Measurements from ENCODE around the gene MRPS6.

MRPS6 gene

DNA sequence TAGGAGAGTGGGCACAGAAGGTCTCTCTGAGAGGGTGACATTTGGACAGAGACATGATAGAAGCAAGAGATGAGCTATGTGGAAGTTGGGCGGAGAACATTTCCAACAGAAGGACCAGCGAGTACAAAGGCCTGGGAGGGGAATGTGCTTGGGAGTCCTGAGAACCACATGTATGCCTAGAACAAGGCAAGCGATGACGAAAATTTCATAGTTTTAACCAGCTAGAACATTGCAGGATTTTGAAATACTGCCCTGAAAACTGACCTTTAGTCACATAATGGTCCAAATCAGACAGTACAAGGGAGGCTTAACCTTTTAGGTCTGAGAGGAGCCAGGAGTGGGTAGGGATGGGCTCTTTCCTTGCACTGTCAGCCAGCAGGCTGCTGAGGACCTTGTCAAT is 68.0 kb downstream of the MRPS6 start:
- H3K23ac ChIP-seq (ENCODE audit: low read length) = no peak overlapping the region
- no CpG with 5 or more reads among the region's 4 CpGs for WGBS (ENCODE audit: extremely low coverage, insufficient coverage, low lambda C conversion rate)
- H4K5ac ChIP-seq (ENCODE audit: low read length) = no peak overlapping the region
- H3K27ac ChIP-seq (ENCODE audit: low read depth, low read length) = no peak overlapping the region
- H2BK5ac ChIP-seq (ENCODE audit: low read length) = no peak overlapping the region
- H3K4me2 ChIP-seq (ENCODE audit: low read length) = no peak overlapping the region
- no peak overlapping the region for H2BK120ac ChIP-seq (ENCODE audit: low read depth, low read length)
- H2AK5ac ChIP-seq (ENCODE audit: low read length) = no peak overlapping the region
- no peak overlapping the region for H3K4me3 ChIP-seq (ENCODE audit: low read length)
- H3K4ac ChIP-seq (ENCODE audit: low read depth, low read length) = no peak overlapping the region
- H3K79me1 ChIP-seq (ENCODE audit: low read length) = peaks cover 22% of the 10 kb centered on the region
- H3K4me1 ChIP-seq (ENCODE audit: control insufficient read depth, low read depth, low read length) = no peaks in the 10 kb centered on the region
- H3K27me3 ChIP-seq (ENCODE audit: insufficient read depth, low read length, poor library complexity) = no peaks in the 10 kb centered on the region
- H4K8ac ChIP-seq (ENCODE audit: low read depth, low read length) = no peak overlapping the region
- no peak overlapping the region for H2BK15ac ChIP-seq (replicated peaks; ENCODE audit: low read depth)
- DNase-seq = no peak
- no peak overlapping the region for H3K9ac ChIP-seq (ENCODE audit: low read length)
- H3K36me3 ChIP-seq (ENCODE audit: control insufficient read depth, insufficient read depth, low read length) = peaks cover 4% of the 10 kb centered on the region
- no peak overlapping the region for H3K18ac ChIP-seq (ENCODE audit: low read length)
- H3K79me2 ChIP-seq (ENCODE audit: control insufficient read depth, insufficient read depth, low read length) = peaks cover 6% of the 10 kb centered on the region
- H3K56ac ChIP-seq (ENCODE audit: low read length) = no peak overlapping the region

DNA sequence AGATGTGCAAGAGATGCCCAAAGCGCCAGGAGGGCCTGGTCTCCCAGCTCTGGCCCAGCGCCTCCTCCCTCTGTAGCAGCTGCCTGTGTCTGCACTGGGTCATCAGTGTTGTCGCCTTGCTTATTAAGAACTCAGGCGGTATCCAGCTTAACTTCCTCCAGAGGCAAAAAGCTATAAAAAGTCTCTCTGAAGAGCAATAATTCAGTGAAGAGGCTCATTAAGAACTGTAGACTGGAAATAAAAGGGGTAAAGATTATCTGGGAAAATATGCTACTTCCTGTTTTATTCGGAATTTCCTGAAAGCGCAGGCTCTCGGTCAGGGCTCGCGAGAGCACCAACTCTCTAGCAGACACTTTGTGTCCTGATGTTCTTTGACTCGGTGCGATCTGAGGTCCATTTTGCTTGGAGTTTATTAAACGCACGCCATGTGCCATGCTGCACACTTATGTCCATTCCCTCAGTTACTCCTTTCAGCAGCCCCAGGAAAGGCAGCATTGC is 70.4 kb downstream of the MRPS6 start:
- Histone ChIP-seq H2AK5ac (ENCODE audit: low read length) (no peak overlapping the region), H3K36me3 (ENCODE audit: control insufficient read depth, insufficient read depth, low read length) (peaks cover 4% of the 10 kb centered on the region), H3K9ac (ENCODE audit: low read length) (no peak overlapping the region), H3K27ac (ENCODE audit: low read depth, low read length) (no peak overlapping the region), H3K27me3 (ENCODE audit: insufficient read depth, low read length, poor library complexity) (no peaks in the 10 kb centered on the region), H3K79me2 (ENCODE audit: control insufficient read depth, insufficient read depth, low read length) (peaks cover 4% of the 10 kb centered on the region), H3K4me1 (ENCODE audit: control insufficient read depth, low read depth, low read length) (no peaks in the 10 kb centered on the region), H3K4me3 (ENCODE audit: low read length) (no peak overlapping the region), H4K8ac (ENCODE audit: low read depth, low read length) (no peak overlapping the region), H2BK120ac (ENCODE audit: low read depth, low read length) (no peak overlapping the region), H4K5ac (ENCODE audit: low read length) (no peak overlapping the region), H2BK5ac (ENCODE audit: low read length) (no peak overlapping the region), H3K79me1 (ENCODE audit: low read length) (peaks cover 26% of the 10 kb centered on the region), H3K18ac (ENCODE audit: low read length) (no peak overlapping the region), H3K4ac (ENCODE audit: low read depth, low read length) (no peak overlapping the region), H3K56ac (ENCODE audit: low read length) (no peak overlapping the region), H3K4me2 (ENCODE audit: low read length) (no peak overlapping the region), H2BK15ac (replicated peaks; ENCODE audit: low read depth) (no peak overlapping the region), H3K23ac (ENCODE audit: low read length) (no peak overlapping the region)
- DNase-seq = no peak
- WGBS (ENCODE audit: extremely low coverage, insufficient coverage, low lambda C conversion rate) = no CpG with 5 or more reads among the region's 13 CpGs

DNA sequence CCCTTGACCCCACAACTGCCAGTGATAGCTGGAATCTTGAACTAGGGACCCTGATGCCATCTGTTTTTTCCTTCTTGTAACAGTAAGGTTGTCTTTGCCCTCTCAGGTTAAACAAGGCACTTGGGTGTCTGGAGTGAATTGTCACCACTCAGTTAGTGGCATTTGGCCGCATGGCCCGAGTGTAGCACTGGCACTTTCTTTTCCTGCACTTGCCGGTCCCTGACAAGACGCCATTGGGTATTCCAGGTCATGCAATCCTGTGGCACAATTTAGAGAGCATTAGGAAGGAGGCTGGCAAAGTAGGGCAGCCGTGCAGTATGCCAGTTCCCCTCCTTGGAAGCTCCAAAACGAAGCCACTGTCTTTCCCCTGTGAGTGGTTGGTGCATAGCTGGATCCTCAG is 70.8 kb downstream of the MRPS6 start:
- H3K79me1 ChIP-seq (ENCODE audit: low read length) = peaks cover 28% of the 10 kb centered on the region
- no peaks in the 10 kb centered on the region for H3K27me3 ChIP-seq (ENCODE audit: insufficient read depth, low read length, poor library complexity)
- no peak overlapping the region for H2BK15ac ChIP-seq (replicated peaks; ENCODE audit: low read depth)
- H3K4ac ChIP-seq (ENCODE audit: low read depth, low read length) = no peak overlapping the region
- no peak overlapping the region for H3K56ac ChIP-seq (ENCODE audit: low read length)
- WGBS (ENCODE audit: extremely low coverage, insufficient coverage, low lambda C conversion rate) = no CpG with 5 or more reads among the region's 6 CpGs
- H4K5ac ChIP-seq (ENCODE audit: low read length) = no peak overlapping the region
- H3K36me3 ChIP-seq (ENCODE audit: control insufficient read depth, insufficient read depth, low read length) = peaks cover 4% of the 10 kb centered on the region
- no peak overlapping the region for H4K8ac ChIP-seq (ENCODE audit: low read depth, low read length)
- no peak overlapping the region for H3K18ac ChIP-seq (ENCODE audit: low read length)
- H3K4me2 ChIP-seq (ENCODE audit: low read length) = no peak overlapping the region
- no peak overlapping the region for H2AK5ac ChIP-seq (ENCODE audit: low read length)
- no peaks in the 10 kb centered on the region for H3K4me1 ChIP-seq (ENCODE audit: control insufficient read depth, low read depth, low read length)
- H3K9ac ChIP-seq (ENCODE audit: low read length) = no peak overlapping the region
- no peak overlapping the region for H3K27ac ChIP-seq (ENCODE audit: low read depth, low read length)
- H3K23ac ChIP-seq (ENCODE audit: low read length) = no peak overlapping the region
- no peak overlapping the region for H2BK120ac ChIP-seq (ENCODE audit: low read depth, low read length)
- no peak for DNase-seq
- peaks cover 4% of the 10 kb centered on the region for H3K79me2 ChIP-seq (ENCODE audit: control insufficient read depth, insufficient read depth, low read length)
- peak overlapping the region; percentile 5 for H3K4me3 ChIP-seq (ENCODE audit: low read length)
- no peak overlapping the region for H2BK5ac ChIP-seq (ENCODE audit: low read length)

DNA sequence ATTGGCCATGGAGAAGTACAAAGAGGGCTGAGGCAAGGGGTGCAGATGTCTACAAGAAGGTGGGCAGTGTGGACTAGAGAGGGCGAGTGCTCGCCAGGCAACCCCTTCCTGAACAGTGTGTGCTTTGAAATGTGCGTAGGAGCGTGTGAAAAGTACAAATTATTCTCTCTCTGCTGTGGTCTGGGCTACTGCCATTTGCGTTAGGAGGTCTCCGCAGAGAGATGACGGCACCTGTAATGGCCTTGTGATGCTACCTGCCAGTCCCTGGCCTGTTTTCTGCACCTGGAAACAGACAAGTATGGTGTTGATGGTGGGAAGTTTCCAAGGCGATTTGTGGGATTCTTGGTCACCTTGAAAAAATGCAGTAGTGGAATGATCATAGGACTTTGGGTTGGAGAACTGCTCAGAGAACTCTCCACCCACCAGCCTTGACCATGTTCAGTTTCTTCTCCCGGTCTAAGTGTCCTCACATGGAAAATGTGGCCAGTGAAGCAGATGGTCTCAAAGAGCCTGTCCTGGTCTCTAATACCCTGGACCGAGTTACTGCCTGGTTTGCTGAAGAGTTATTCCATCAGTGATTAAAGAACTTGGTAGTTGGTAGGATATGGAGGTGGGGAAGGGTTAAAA is 74.5 kb downstream of the MRPS6 start:
- H3K79me2 ChIP-seq (ENCODE audit: control insufficient read depth, insufficient read depth, low read length) = no peaks in the 10 kb centered on the region
- H3K56ac ChIP-seq (ENCODE audit: low read length) = no peak overlapping the region
- H4K5ac ChIP-seq (ENCODE audit: low read length) = no peak overlapping the region
- H3K4me1 ChIP-seq (ENCODE audit: control insufficient read depth, low read depth, low read length) = no peaks in the 10 kb centered on the region
- no CpG with 5 or more reads among the region's 10 CpGs for WGBS (ENCODE audit: extremely low coverage, insufficient coverage, low lambda C conversion rate)
- H3K79me1 ChIP-seq (ENCODE audit: low read length) = peaks cover 17% of the 10 kb centered on the region
- no peak overlapping the region for H3K23ac ChIP-seq (ENCODE audit: low read length)
- no peak overlapping the region for H3K27ac ChIP-seq (ENCODE audit: low read depth, low read length)
- H2AK5ac ChIP-seq (ENCODE audit: low read length) = no peak overlapping the region
- no peak overlapping the region for H4K8ac ChIP-seq (ENCODE audit: low read depth, low read length)
- H3K4me3 ChIP-seq (ENCODE audit: low read length) = no peak overlapping the region
- no peak overlapping the region for H3K9ac ChIP-seq (ENCODE audit: low read length)
- H2BK15ac ChIP-seq (replicated peaks; ENCODE audit: low read depth) = no peak overlapping the region
- no peak overlapping the region for H3K18ac ChIP-seq (ENCODE audit: low read length)
- no peak overlapping the region for H2BK120ac ChIP-seq (ENCODE audit: low read depth, low read length)
- no peaks in the 10 kb centered on the region for H3K27me3 ChIP-seq (ENCODE audit: insufficient read depth, low read length, poor library complexity)
- no peak overlapping the region for H3K4ac ChIP-seq (ENCODE audit: low read depth, low read length)
- peaks cover 4% of the 10 kb centered on the region for H3K36me3 ChIP-seq (ENCODE audit: control insufficient read depth, insufficient read depth, low read length)
- no peak overlapping the region for H3K4me2 ChIP-seq (ENCODE audit: low read length)
- no peak overlapping the region for H2BK5ac ChIP-seq (ENCODE audit: low read length)
- no peak for DNase-seq

DNA sequence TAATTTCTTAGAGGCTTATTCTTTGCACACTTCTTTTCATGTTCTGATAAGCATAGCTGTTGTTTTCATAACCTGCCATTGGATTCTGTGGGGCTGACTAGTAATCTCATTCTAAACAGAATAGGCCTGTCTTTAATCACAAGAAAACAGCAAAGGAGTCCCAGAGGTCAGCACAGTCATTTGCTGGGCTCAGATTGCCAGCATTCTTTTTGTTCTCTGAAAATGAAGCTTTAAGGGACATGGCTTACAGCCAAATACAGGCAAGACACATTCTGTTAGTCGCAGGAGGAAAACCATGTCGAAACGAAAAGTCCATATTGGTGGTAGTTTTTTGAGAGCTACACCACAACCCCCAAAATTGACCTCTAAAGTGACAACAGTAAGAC is 75.0 kb downstream of the MRPS6 start:
- DNase-seq = no peak
- Histone ChIP-seq H3K27ac (ENCODE audit: low read depth, low read length) (no peak overlapping the region), H3K4ac (ENCODE audit: low read depth, low read length) (no peak overlapping the region), H3K56ac (ENCODE audit: low read length) (no peak overlapping the region), H4K5ac (ENCODE audit: low read length) (no peak overlapping the region), H3K4me3 (ENCODE audit: low read length) (no peak overlapping the region), H2AK5ac (ENCODE audit: low read length) (no peak overlapping the region), H3K79me1 (ENCODE audit: low read length) (peaks cover 14% of the 10 kb centered on the region), H2BK15ac (replicated peaks; ENCODE audit: low read depth) (no peak overlapping the region), H3K9ac (ENCODE audit: low read length) (no peak overlapping the region), H2BK5ac (ENCODE audit: low read length) (no peak overlapping the region), H3K4me2 (ENCODE audit: low read length) (no peak overlapping the region), H4K8ac (ENCODE audit: low read depth, low read length) (no peak overlapping the region), H3K79me2 (ENCODE audit: control insufficient read depth, insufficient read depth, low read length) (no peaks in the 10 kb centered on the region), H2BK120ac (ENCODE audit: low read depth, low read length) (no peak overlapping the region), H3K23ac (ENCODE audit: low read length) (no peak overlapping the region), H3K36me3 (ENCODE audit: control insufficient read depth, insufficient read depth, low read length) (peaks cover 2% of the 10 kb centered on the region), H3K4me1 (ENCODE audit: control insufficient read depth, low read depth, low read length) (no peaks in the 10 kb centered on the region), H3K18ac (ENCODE audit: low read length) (no peak overlapping the region), H3K27me3 (ENCODE audit: insufficient read depth, low read length, poor library complexity) (no peaks in the 10 kb centered on the region)
- WGBS (ENCODE audit: extremely low coverage, insufficient coverage, low lambda C conversion rate) = no CpG with 5 or more reads among the region's 3 CpGs
